Osteoblast (primary cell): ENCODE data around the gene PIP4K2A. TPM values are rescaled to one million over a fixed set of nuclear protein-coding genes. Genes with fewer than 3 reads are reported as not detected.

Experiments
- DNase-seq: peaks from one replicate; pipeline ENCODE4 v3.0.0; 2011; ENCODE audit warnings: low spot score, mixed read lengths; ENCODE audit not compliant: insufficient read length; ENCODE audit errors: missing footprints
- H2AFZ ChIP-seq: 2 replicates; pipeline ENCODE4 v1.6.0; 2011; ENCODE audit warnings: mild to moderate bottlenecking, low read length
- H3K27ac ChIP-seq: 2 replicates; pipeline ENCODE4 v1.5.1; 2011; ENCODE audit warnings: mild to moderate bottlenecking, low read depth, low read length, moderate library complexity
- H3K27me3 ChIP-seq: 2 replicates; pipeline ENCODE4 v1.6.0; 2012; ENCODE audit warnings: mild to moderate bottlenecking, control low read depth, inconsistent platforms, low read length, moderate library complexity; ENCODE audit not compliant: insufficient read depth
- H3K36me3 ChIP-seq: 2 replicates; pipeline ENCODE4 v1.5.1; 2011; ENCODE audit warnings: mild to moderate bottlenecking, low read length, control low read depth, moderate library complexity; ENCODE audit not compliant: insufficient read depth
- H3K4me1 ChIP-seq: 2 replicates; pipeline ENCODE4 v1.5.1; 2011; ENCODE audit warnings: mild to moderate bottlenecking, low read length, control low read depth, moderate library complexity; ENCODE audit not compliant: insufficient read depth
- H3K4me2 ChIP-seq: 2 replicates; pipeline ENCODE4 v1.6.0; 2011; ENCODE audit warnings: mild to moderate bottlenecking, low read length; ENCODE audit not compliant: insufficient read depth
- H3K4me3 ChIP-seq: fragments of 200-600 bp; sonication (generic); 3 replicates; pipeline ENCODE4 v1.5.1; 2012; ENCODE audit warnings: mild to moderate bottlenecking, low read length, inconsistent platforms; ENCODE audit not compliant: insufficient read depth
- H3K79me2 ChIP-seq: 2 replicates; pipeline ENCODE4 v1.6.0; 2012; ENCODE audit warnings: mild to moderate bottlenecking, low read length, control low read depth, inconsistent platforms; ENCODE audit not compliant: insufficient read depth
- H3K9me3 ChIP-seq: 2 replicates; pipeline ENCODE4 v1.5.1; 2011; ENCODE audit warnings: low read depth, low read length, control low read depth
- H4K20me1 ChIP-seq: 2 replicates; pipeline ENCODE4 v1.6.0; 2012; ENCODE audit warnings: mild to moderate bottlenecking, low read length, control low read depth; ENCODE audit not compliant: insufficient read depth
- CTCF ChIP-seq: IDR thresholded peaks from 2 replicates; pipeline ENCODE4 v1.5.1; 2011; ENCODE audit warnings: mild to moderate bottlenecking, low read depth, low read length, moderate library complexity; ENCODE audit errors: extremely low read depth
- total RNA-seq: library from RNA; depleted of rRNA; stranded (reverse); fragments of >200 nt; gene quantifications from 2 replicates; pipeline ENCODE4 v1.2.3, GENCODE V29; 2012

Gene PIP4K2A
- total RNA-seq, 1 donor, result 68.8 TPM

- Histone ChIP-seq H3K79me2 (no peaks in the 10 kb centered on the region), H3K4me2 (no peak overlapping the region), H3K4me1 (no peaks in the 10 kb centered on the region), H3K27me3 (no peaks in the 10 kb centered on the region), H3K27ac (no peak overlapping the region), H3K9me3 (no peaks in the 10 kb centered on the region), H4K20me1 (no peaks in the 10 kb centered on the region), H2AFZ (no peak overlapping the region), H3K36me3 (peaks cover 16% of the 10 kb centered on the region), H3K4me3 (no peak overlapping the region)
- no peak for TF ChIP-seq CTCF
- DNase-seq, result no peak
Observed at GRCh38 chr10:22570234-22570633, 144.1 kb downstream of the PIP4K2A start.

GRCh38 chr10:22568928-22569327 is 145.4 kb downstream of the PIP4K2A start:
- H2AFZ ChIP-seq, result no peak overlapping the region
- peaks cover 24% of the 10 kb centered on the region for H3K36me3 ChIP-seq
- no peaks in the 10 kb centered on the region for H3K4me1 ChIP-seq
- no peak overlapping the region for H3K4me3 ChIP-seq
- no peaks in the 10 kb centered on the region for H3K27me3 ChIP-seq
- DNase-seq, result no peak
- no peaks in the 10 kb centered on the region for H3K79me2 ChIP-seq
- TF ChIP-seq CTCF, result no peak
- no peak overlapping the region for H3K27ac ChIP-seq
- no peaks in the 10 kb centered on the region for H3K9me3 ChIP-seq
- H4K20me1 ChIP-seq, result no peaks in the 10 kb centered on the region
- no peak overlapping the region for H3K4me2 ChIP-seq

- no peak for TF ChIP-seq CTCF
- no peak overlapping the region for H3K27ac ChIP-seq
- no peaks in the 10 kb centered on the region for H3K9me3 ChIP-seq
- no peaks in the 10 kb centered on the region for H3K79me2 ChIP-seq
- no peak overlapping the region for H2AFZ ChIP-seq
- no peak overlapping the region for H3K4me2 ChIP-seq
- peaks cover 18% of the 10 kb centered on the region for H3K36me3 ChIP-seq
- no peak for DNase-seq
- H3K4me1 ChIP-seq, result no peaks in the 10 kb centered on the region
- no peaks in the 10 kb centered on the region for H3K27me3 ChIP-seq
- H4K20me1 ChIP-seq, result no peaks in the 10 kb centered on the region
- no peak overlapping the region for H3K4me3 ChIP-seq
Observed at GRCh38 chr10:22564060-22564459, 150.3 kb downstream of the PIP4K2A start.

- no peak overlapping the region for H3K4me2 ChIP-seq
- no peak overlapping the region for H3K27ac ChIP-seq
- H3K4me1 ChIP-seq, result no peaks in the 10 kb centered on the region
- no peaks in the 10 kb centered on the region for H3K9me3 ChIP-seq
- H3K27me3 ChIP-seq, result no peaks in the 10 kb centered on the region
- H4K20me1 ChIP-seq, result no peaks in the 10 kb centered on the region
- peaks cover 10% of the 10 kb centered on the region for H3K36me3 ChIP-seq
- H3K4me3 ChIP-seq, result no peak overlapping the region
- no peak for DNase-seq
- no peak overlapping the region for H2AFZ ChIP-seq
- no peak for TF ChIP-seq CTCF
- H3K79me2 ChIP-seq, result no peaks in the 10 kb centered on the region
Observed at GRCh38 chr10:22561909-22562308, 152.5 kb downstream of the PIP4K2A start.
